ENCODE results near the gene SEC11A. TPM values are rescaled to one million over a fixed set of nuclear protein-coding genes. Genes with fewer than 3 reads are reported as not detected.

The SEC11A gene
- total RNA-seq, 1 experiment from 2014 or later, result 140 TPM

GRCh38 chr15:84625123-84625522 lies 90.8 kb downstream of the SEC11A start:
- H3K9me2 ChIP-seq (replicated peaks; ENCODE audit: low read length), result no peaks in the 10 kb centered on the region
- H3F3A ChIP-seq (ENCODE audit: low read length, unreplicated experiment), result no peaks in the 10 kb centered on the region
- no peak overlapping the region for H3K9ac ChIP-seq (ENCODE audit: low read length)
- H3K36me3 ChIP-seq (ENCODE audit: low read depth, low read length), result peaks cover 21% of the 10 kb centered on the region
- H3K4me2 ChIP-seq (ENCODE audit: low read length), result no peak overlapping the region
- H3K4me1 ChIP-seq (ENCODE audit: insufficient read depth, low read length), result no peaks in the 10 kb centered on the region
- H2AFZ ChIP-seq (ENCODE audit: low read length), result no peak overlapping the region
- H3K9me3 ChIP-seq (ENCODE audit: low read length), result peaks cover 17% of the 10 kb centered on the region
- intact Hi-C loops (cut with micrococcal nuclease), result no loop called here
- POLR2A ChIA-PET (ENCODE audit: unreplicated experiment), result no interaction called here
- no peaks in the 10 kb centered on the region for H3K27me3 ChIP-seq (ENCODE audit: low read length)
- TF ChIP-seq EZH2phosphoT487 (IDR thresholded peaks at IDR 0.05; ENCODE audit: borderline replicate concordance, low read length) (no peak), EZH2 (IDR thresholded peaks at IDR 0.05; ENCODE audit: low read length, unreplicated experiment) (no peak)
- TF ChIP-seq, protein P1, sequence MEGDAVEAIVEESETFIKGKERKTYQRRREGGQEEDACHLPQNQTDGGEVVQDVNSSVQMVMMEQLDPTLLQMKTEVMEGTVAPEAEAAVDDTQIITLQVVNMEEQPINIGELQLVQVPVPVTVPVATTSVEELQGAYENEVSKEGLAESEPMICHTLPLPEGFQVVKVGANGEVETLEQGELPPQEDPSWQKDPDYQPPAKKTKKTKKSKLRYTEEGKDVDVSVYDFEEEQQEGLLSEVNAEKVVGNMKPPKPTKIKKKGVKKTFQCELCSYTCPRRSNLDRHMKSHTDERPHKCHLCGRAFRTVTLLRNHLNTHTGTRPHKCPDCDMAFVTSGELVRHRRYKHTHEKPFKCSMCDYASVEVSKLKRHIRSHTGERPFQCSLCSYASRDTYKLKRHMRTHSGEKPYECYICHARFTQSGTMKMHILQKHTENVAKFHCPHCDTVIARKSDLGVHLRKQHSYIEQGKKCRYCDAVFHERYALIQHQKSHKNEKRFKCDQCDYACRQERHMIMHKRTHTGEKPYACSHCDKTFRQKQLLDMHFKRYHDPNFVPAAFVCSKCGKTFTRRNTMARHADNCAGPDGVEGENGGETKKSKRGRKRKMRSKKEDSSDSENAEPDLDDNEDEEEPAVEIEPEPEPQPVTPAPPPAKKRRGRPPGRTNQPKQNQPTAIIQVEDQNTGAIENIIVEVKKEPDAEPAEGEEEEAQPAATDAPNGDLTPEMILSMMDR (conservative IDR thresholded peaks at IDR 0.05; ENCODE audit: low read depth, low read length), result no peak
- no TSS peak for BruUV-seq (replicated peaks)
- CTCF ChIA-PET, result no interaction called here
- no peaks in the 10 kb centered on the region for H4K20me1 ChIP-seq (ENCODE audit: low read length)
- no peak for DNase-seq
- H3K79me2 ChIP-seq (ENCODE audit: low read length), result no peaks in the 10 kb centered on the region
- H3K4me3 ChIP-seq (ENCODE audit: low read length), result no peak overlapping the region
- ATAC-seq, result no peak
- H3K27ac ChIP-seq (ENCODE audit: low read length), result no peak overlapping the region

DNA sequence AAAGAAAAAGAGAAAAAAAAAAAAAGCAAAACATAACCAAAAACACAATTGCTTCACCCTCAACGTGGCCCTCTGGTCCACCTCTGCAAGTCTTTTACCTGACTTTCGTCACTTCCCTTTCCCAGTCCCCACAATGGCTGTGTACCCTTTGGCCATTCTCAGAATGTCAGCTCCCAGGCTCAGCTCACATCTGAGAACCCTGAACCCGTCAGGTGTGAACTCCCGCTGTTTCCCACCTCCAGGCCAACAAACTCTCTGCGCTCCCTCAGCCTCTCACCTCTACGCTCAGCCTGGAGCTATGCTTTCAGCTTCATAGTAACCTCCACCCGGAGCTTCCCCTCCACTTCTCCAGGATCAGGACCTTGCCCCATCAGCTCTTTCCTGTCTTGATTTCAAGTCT lies 91.6 kb downstream of the SEC11A start:
- Histone ChIP-seq H3K4me2 (ENCODE audit: low read length) (no peak overlapping the region), H3K27me3 (ENCODE audit: low read length) (no peaks in the 10 kb centered on the region), H3F3A (ENCODE audit: low read length, unreplicated experiment) (no peaks in the 10 kb centered on the region), H3K9me3 (ENCODE audit: low read length) (peaks cover 17% of the 10 kb centered on the region), H3K4me3 (ENCODE audit: low read length) (no peak overlapping the region), H3K79me2 (ENCODE audit: low read length) (no peaks in the 10 kb centered on the region), H3K4me1 (ENCODE audit: insufficient read depth, low read length) (no peaks in the 10 kb centered on the region), H4K20me1 (ENCODE audit: low read length) (no peaks in the 10 kb centered on the region), H3K27ac (ENCODE audit: low read length) (no peak overlapping the region), H3K36me3 (ENCODE audit: low read depth, low read length) (peaks cover 21% of the 10 kb centered on the region), H3K9me2 (replicated peaks; ENCODE audit: low read length) (no peaks in the 10 kb centered on the region), H3K9ac (ENCODE audit: low read length) (no peak overlapping the region), H2AFZ (ENCODE audit: low read length) (no peak overlapping the region)
- DNase-seq, result no peak
- TF ChIP-seq, protein P1 (conservative IDR thresholded peaks at IDR 0.05; ENCODE audit: low read depth, low read length), result no peak
- TF ChIP-seq EZH2 (IDR thresholded peaks at IDR 0.05; ENCODE audit: low read length, unreplicated experiment) (no peak), EZH2phosphoT487 (IDR thresholded peaks at IDR 0.05; ENCODE audit: borderline replicate concordance, low read length) (no peak)
- ChIA-PET CTCF (no interaction called here), POLR2A (ENCODE audit: unreplicated experiment) (no interaction called here)
- no peak for ATAC-seq
- intact Hi-C loops (cut with micrococcal nuclease), result no loop called here
- BruUV-seq (replicated peaks), result no TSS peak

DNA sequence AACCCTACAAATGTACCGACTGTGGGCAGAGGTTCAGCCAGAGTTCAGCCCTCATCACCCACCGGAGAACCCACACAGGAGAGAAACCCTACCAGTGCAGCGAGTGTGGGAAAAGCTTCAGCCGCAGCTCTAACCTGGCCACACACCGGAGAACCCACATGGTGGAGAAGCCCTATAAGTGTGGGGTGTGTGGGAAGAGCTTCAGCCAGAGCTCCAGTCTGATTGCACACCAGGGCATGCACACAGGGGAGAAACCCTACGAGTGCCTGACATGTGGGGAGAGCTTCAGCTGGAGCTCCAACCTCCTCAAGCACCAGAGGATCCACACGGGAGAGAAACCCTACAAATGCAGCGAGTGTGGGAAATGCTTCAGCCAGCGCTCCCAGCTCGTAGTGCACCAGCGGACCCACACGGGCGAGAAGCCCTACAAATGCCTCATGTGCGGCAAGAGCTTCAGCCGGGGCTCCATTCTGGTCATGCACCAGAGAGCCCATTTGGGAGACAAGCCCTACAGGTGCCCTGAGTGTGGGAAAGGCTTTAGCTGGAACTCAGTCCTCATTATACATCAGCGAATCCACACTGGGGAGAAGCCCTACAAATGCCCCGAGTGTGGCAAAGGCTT lies 94.5 kb downstream of the SEC11A start:
- H3K4me3 ChIP-seq (ENCODE audit: low read length), result no peak overlapping the region
- H3K4me1 ChIP-seq (ENCODE audit: insufficient read depth, low read length), result no peaks in the 10 kb centered on the region
- no peaks in the 10 kb centered on the region for H3K9me2 ChIP-seq (replicated peaks; ENCODE audit: low read length)
- H4K20me1 ChIP-seq (ENCODE audit: low read length), result no peaks in the 10 kb centered on the region
- no peak overlapping the region for H3K27ac ChIP-seq (ENCODE audit: low read length)
- CTCF ChIA-PET, result no interaction called here
- H3K27me3 ChIP-seq (ENCODE audit: low read length), result no peaks in the 10 kb centered on the region
- no TSS peak for BruUV-seq (replicated peaks)
- intact Hi-C loops (cut with micrococcal nuclease), result no loop called here
- H3K36me3 ChIP-seq (ENCODE audit: low read depth, low read length), result peaks cover 21% of the 10 kb centered on the region
- no peaks in the 10 kb centered on the region for H3F3A ChIP-seq (ENCODE audit: low read length, unreplicated experiment)
- DNase-seq (no peak), ATAC-seq (no peak)
- H3K4me2 ChIP-seq (ENCODE audit: low read length), result no peak overlapping the region
- H3K79me2 ChIP-seq (ENCODE audit: low read length), result no peaks in the 10 kb centered on the region
- no peak overlapping the region for H2AFZ ChIP-seq (ENCODE audit: low read length)
- no peak overlapping the region for H3K9ac ChIP-seq (ENCODE audit: low read length)
- TF ChIP-seq, protein P1 (conservative IDR thresholded peaks at IDR 0.05; ENCODE audit: low read depth, low read length), result no peak
- TF ChIP-seq EZH2phosphoT487 (IDR thresholded peaks at IDR 0.05; ENCODE audit: borderline replicate concordance, low read length) (no peak), EZH2 (IDR thresholded peaks at IDR 0.05; ENCODE audit: low read length, unreplicated experiment) (no peak)
- peaks cover 17% of the 10 kb centered on the region for H3K9me3 ChIP-seq (ENCODE audit: low read length)
- POLR2A ChIA-PET (ENCODE audit: unreplicated experiment), result interaction anchor here (0.5 kb wide), 1 partner anchor 9 kb away, joined by 10 read pairs; no protein-coding TSS in a partner anchor

All from PC-3 (cell line).